ENCODE measurements around the gene SOX6. TPM values are rescaled to one million over a fixed set of nuclear protein-coding genes. Genes with fewer than 3 reads are reported as not detected.

Gene SOX6
- total and polyA plus RNA-seq, 12 donors, result 0.80 to 43.0 (median 21.2) TPM

DNA sequence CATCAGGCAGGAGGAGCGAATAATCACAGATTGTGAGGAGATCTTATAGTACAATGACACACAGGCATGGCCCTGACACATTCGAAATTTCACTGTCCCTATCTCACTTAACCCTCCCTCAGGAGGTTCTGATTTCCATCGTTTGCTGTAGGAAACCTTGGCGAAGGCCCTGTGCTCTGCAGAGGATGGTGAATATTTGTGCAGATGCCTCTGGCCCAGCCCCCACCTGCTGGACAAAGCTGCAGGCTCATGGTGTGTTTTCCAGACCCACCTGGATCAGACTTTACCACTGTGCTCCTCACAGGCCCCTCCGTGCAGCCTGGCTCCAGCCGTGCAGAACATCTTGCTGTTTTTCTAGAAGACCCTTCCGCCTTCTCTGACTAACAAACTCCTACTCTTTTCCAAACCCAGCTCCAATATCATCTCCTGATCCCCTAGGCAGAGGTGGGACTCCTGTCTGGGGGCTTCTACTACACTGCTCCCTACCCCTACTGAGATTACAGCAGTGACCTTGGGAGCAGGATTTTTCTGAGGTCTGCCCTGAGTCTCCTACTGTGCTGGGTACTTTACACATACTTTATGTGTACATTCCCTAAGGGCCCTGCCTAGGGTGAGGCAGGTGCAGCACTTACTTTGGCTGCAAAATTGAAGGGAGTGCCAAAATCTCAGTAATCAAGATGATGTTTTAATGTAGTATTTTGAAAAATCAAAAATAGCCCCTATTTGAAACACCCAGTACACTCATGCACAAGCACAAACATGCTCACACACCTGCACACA, 412.7 kb downstream of the SOX6 start:
- TF ChIP-seq, protein P1, sequence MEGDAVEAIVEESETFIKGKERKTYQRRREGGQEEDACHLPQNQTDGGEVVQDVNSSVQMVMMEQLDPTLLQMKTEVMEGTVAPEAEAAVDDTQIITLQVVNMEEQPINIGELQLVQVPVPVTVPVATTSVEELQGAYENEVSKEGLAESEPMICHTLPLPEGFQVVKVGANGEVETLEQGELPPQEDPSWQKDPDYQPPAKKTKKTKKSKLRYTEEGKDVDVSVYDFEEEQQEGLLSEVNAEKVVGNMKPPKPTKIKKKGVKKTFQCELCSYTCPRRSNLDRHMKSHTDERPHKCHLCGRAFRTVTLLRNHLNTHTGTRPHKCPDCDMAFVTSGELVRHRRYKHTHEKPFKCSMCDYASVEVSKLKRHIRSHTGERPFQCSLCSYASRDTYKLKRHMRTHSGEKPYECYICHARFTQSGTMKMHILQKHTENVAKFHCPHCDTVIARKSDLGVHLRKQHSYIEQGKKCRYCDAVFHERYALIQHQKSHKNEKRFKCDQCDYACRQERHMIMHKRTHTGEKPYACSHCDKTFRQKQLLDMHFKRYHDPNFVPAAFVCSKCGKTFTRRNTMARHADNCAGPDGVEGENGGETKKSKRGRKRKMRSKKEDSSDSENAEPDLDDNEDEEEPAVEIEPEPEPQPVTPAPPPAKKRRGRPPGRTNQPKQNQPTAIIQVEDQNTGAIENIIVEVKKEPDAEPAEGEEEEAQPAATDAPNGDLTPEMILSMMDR (IDR thresholded peaks at IDR 0.05), result no peak
- DNase-seq (no peak), ATAC-seq (no peak)
- WGBS, 2 donors, result 86 to 87% methylated on average over 7 of the region's 7 CpGs
- Histone ChIP-seq H3K9me3 (peaks cover 0 to 19% (median 5%) of the 10 kb centered on the region in 11 donors), H3K4me3 (no peak overlapping the region), H3K27me3 (no peaks in the 10 kb centered on the region), H3K4me1 (peaks cover 0 to 5% (median 0%) of the 10 kb centered on the region in 9 donors), H3K27ac (no peak overlapping the region), H3K36me3 (no peaks in the 10 kb centered on the region)
- intact Hi-C loops (cut with DNase I), result loop anchor here in 2 of 10 donors (5.0 to 10.0 kb wide), 2 partner anchors 669 to 671 kb away; no protein-coding TSS in a partner anchor

DNA sequence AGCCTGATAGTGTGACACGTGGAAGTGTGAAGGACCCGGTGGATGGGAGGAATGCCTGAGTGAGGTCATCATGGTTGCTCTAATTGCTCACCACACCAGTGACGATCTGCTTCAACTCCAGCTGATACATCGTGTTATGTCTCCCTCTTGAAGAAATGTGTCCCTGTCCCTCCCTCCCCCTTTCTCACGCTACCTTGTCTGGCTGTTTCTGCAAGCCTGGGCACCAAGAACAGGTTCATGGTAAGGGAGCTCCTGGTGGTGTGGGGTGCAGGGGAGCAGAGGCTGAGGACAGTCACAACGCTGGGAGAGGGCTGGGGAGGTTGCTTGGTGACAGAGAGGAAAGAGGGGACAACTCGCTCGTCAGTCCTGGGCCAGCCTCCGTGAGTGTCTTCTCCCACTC, 413.4 kb downstream of the SOX6 start:
- DNase-seq (no peak), ATAC-seq (peak in 2 of 8 donors; percentile 9 to 11)
- intact Hi-C loops (cut with DNase I), result loop anchor here in 2 of 10 donors (5.0 to 10.0 kb wide), 2 partner anchors 669 to 672 kb away; no protein-coding TSS in a partner anchor
- WGBS, 2 donors, result 92 to 94% methylated on average over 9 of the region's 9 CpGs
- H3K4me3 ChIP-seq, result no peak overlapping the region
- TF ChIP-seq, protein P1 (IDR thresholded peaks at IDR 0.05), result no peak
- H3K4me1 ChIP-seq, result peaks cover 0 to 5% (median 0%) of the 10 kb centered on the region in 9 donors
- no peak overlapping the region for H3K27ac ChIP-seq
- H3K27me3 ChIP-seq, result no peaks in the 10 kb centered on the region
- peaks cover 0 to 19% (median 5%) of the 10 kb centered on the region in 11 donors for H3K9me3 ChIP-seq
- no peaks in the 10 kb centered on the region for H3K36me3 ChIP-seq

DNA sequence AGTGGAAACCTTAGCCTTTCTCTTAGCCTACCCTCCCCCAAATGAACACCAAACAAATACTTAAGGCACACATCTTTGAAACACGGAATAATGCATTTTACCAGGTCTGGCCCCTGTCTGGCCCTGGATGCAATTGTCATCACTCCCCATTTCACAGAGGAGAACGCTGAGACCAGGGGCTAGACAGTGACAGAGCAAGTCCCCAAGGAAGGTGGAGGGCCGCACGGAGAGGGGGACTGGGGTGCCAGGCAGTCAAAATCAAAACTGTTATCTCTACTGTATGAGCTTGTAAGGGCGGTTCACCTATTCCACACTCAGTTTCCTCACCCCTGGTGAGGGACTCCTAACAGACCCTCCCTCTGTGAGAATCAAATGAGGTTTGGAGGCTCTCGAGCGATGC, 414.2 kb downstream of the SOX6 start:
- ATAC-seq (no peak), DNase-seq (no peak)
- 97 to 99% methylated on average over 7 of the region's 7 CpGs for WGBS, 2 donors
- no peaks in the 10 kb centered on the region for H3K36me3 ChIP-seq
- no peak overlapping the region for H3K27ac ChIP-seq
- H3K27me3 ChIP-seq, result no peaks in the 10 kb centered on the region
- TF ChIP-seq, protein P1 (IDR thresholded peaks at IDR 0.05), result no peak
- intact Hi-C loops (cut with DNase I), result loop anchor here in 2 of 10 donors (5.0 to 10.0 kb wide), 2 partner anchors 670 to 673 kb away; no protein-coding TSS in a partner anchor
- H3K4me3 ChIP-seq, result no peak overlapping the region
- peaks cover 0 to 5% (median 0%) of the 10 kb centered on the region in 9 donors for H3K4me1 ChIP-seq
- peaks cover 0 to 15% (median 5%) of the 10 kb centered on the region in 11 donors for H3K9me3 ChIP-seq

DNA sequence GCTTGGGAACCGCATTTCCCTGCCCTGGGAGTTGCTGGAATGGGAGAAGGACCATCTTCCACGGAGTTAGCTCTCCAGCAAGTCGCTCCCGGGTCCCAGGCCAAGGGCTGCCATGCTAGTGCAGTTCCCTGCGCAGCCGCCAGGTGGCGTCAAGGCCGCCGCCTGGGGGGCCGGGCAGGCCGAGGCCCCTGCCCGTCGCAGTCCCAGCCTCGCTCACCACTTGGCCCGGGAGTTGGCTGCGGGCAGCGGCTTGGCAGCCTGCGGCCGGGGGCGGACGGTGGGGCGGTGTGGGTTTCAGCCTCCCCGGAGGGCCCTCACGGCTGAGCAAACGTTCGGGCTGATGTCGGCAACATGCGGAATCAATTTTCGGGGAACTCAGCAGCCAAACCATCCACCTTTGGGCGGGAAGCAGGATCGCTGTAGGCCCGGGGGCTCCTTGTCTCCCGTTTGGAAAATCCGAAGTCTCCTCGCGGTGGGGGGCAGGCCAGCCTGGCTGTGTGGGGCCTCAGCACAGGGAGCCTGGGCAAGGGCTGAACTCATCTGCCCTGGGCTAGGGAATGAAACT, 415.1 kb downstream of the SOX6 start:
- Histone ChIP-seq H3K36me3 (no peaks in the 10 kb centered on the region), H3K4me1 (peaks cover 0 to 5% (median 0%) of the 10 kb centered on the region in 9 donors), H3K4me3 (peak overlapping the region in 1 of 10 donors; percentile 13), H3K9me3 (peaks cover 0 to 8% (median 1%) of the 10 kb centered on the region in 11 donors), H3K27me3 (no peaks in the 10 kb centered on the region), H3K27ac (no peak overlapping the region)
- TF ChIP-seq, protein P1 (IDR thresholded peaks at IDR 0.05), result peak; percentile 56 to 91 (median 84)
- 40 to 46% methylated on average over 36 of the region's 36 CpGs for WGBS, 2 donors
- peak; percentile 41 to 80 (median 56) for ATAC-seq
- DNase-seq, result peak in 1 of 2 donors; percentile 54
- intact Hi-C loops (cut with DNase I), result loop anchor here in 2 of 10 donors (5.0 to 10.0 kb wide), 2 partner anchors 671 to 674 kb away; no protein-coding TSS in a partner anchor
